ENCODE data around the gene KAZN.

DNA sequence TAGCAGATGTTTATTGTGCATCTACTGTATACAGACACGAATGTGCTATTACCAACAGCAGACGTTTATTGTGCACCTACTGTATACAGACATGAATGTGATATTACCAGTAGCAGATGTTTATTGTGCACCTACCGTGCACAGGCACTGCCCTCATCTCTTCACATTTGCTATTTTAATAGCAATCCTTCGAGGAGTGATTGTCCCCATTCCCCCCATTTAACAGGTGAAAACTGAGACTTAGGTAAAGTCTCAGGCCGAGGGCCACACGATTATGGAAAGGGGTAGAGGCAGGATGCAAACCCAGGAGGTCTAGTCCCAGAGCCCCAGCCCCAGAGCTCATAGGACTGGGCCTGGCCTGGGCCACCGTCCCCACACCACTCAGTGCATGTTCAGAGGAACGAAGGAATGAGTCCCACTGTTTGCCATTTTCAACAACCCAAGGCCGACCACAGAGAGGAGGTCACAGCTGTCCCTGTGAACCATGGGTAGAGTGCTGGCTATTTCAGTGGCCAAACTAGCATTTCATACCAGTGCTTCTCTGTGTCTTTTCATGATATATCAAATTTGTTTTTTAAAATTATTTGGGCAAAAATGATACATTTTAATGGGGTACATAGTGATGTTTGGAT is 440.6 kb downstream of the KAZN start:
- no peak for TF ChIP-seq POLR2A (IDR thresholded peaks at IDR 0.05)
- TF ChIP-seq POLR2AphosphoS5 (IDR thresholded peaks at IDR 0.05), result peak in 1 of 3 donors; percentile 35
